Superior temporal gyrus (tissue), 1 donor: ENCODE data around the gene SMIM38.

ENCODE experiments used
- DNase-seq: peaks from one replicate; pipeline ENCODE4 v3.0.0-alpha.2; 2016; ENCODE audit errors: extremely low spot score

Gene SMIM38

GRCh38 chr11:69180726-69181125, 25.0 kb downstream of the SMIM38 start:
- DNase-seq = no peak

- DNase-seq = no peak
Measured at GRCh38 chr11:69183613-69184012, 27.9 kb downstream of the SMIM38 start.

GRCh38 chr11:69186316-69187260, 30.9 kb downstream of the SMIM38 start:
- no peak for DNase-seq

- no peak for DNase-seq
Measured at GRCh38 chr11:69187540-69188065, 31.9 kb downstream of the SMIM38 start.

GRCh38 chr11:69189059-69189458, 33.3 kb downstream of the SMIM38 start:
- no peak for DNase-seq

- no peak for DNase-seq
Measured at GRCh38 chr11:69190796-69191536, 35.2 kb downstream of the SMIM38 start.

GRCh38 chr11:69192301-69192721, 36.6 kb downstream of the SMIM38 start:
- DNase-seq = no peak

- no peak for DNase-seq
Measured at GRCh38 chr11:69193151-69193550, 37.4 kb downstream of the SMIM38 start.

GRCh38 chr11:69193629-69194028, 37.9 kb downstream of the SMIM38 start:
- DNase-seq = no peak

GRCh38 chr11:69194396-69194795, 38.7 kb downstream of the SMIM38 start:
- no peak for DNase-seq

- DNase-seq = no peak
Measured at GRCh38 chr11:69194956-69195355, 39.2 kb downstream of the SMIM38 start.

- DNase-seq = no peak
Measured at GRCh38 chr11:69195824-69196782, 40.4 kb downstream of the SMIM38 start.

- DNase-seq = no peak
Measured at GRCh38 chr11:69196783-69197169, 41.0 kb downstream of the SMIM38 start.

- DNase-seq = no peak
Measured at GRCh38 chr11:69198891-69199582, 43.3 kb downstream of the SMIM38 start.

- no peak for DNase-seq
Measured at GRCh38 chr11:69199583-69200315, 44.0 kb downstream of the SMIM38 start.

- DNase-seq = no peak
Measured at GRCh38 chr11:69200331-69201065, 44.8 kb downstream of the SMIM38 start.

- no peak for DNase-seq
Measured at GRCh38 chr11:69201066-69201365, 45.3 kb downstream of the SMIM38 start.

GRCh38 chr11:69201764-69202370, 46.1 kb downstream of the SMIM38 start:
- DNase-seq = no peak
